UCSD-AML1 (cell line): ENCODE data around the gene HES3.

ENCODE experiments used
- DNase-seq: peaks from one replicate; lab custom pipeline; 2025; ENCODE audit not compliant: unreplicated experiment; lab: John Stamatoyannopoulos, UW

HES3 gene

GRCh38 chr1:6276811-6277555 is 33.0 kb downstream of the HES3 start:
- no peak for DNase-seq

DNA sequence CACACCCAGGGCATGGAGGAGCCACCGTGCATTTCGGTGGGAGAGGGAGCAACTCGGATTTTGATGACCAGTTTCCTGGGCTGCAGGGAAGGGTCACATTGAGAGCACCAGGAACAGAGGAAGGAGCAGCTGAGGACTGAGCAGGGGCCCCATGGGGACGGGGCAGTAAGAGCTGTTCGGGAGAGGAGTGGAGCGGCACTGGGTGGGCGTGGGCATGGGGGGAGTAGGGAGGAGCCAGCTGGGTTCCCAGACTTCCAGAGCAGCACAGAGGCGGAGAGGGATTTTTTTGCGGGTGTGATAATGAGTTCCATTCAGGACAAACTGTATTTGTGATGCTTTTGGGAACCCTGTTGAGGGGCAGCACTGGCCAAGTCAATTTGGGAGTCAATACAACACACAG is 34.3 kb downstream of the HES3 start:
- no peak for DNase-seq

DNA sequence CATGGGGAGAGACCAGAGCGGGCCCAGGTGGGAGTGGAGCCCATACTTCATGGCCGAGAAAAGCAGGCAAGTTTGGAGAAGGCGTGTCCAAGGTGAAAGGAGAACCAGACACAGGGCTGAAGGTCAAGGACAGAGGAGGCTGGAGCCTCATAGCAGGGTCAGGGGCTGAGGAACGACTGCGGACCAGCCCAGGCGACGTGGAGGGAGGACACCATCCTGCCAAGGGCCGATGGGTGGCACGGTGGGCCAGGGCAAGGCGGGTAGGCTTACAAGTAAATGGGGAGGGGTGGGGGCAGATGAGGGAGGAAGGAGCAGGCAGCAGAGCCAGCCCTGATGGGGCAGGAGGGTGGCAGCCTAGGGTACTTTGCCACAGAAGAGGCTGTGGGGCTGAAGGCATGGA is 35.1 kb downstream of the HES3 start:
- no peak for DNase-seq

GRCh38 chr1:6279613-6280383 is 35.8 kb downstream of the HES3 start:
- no peak for DNase-seq

DNA sequence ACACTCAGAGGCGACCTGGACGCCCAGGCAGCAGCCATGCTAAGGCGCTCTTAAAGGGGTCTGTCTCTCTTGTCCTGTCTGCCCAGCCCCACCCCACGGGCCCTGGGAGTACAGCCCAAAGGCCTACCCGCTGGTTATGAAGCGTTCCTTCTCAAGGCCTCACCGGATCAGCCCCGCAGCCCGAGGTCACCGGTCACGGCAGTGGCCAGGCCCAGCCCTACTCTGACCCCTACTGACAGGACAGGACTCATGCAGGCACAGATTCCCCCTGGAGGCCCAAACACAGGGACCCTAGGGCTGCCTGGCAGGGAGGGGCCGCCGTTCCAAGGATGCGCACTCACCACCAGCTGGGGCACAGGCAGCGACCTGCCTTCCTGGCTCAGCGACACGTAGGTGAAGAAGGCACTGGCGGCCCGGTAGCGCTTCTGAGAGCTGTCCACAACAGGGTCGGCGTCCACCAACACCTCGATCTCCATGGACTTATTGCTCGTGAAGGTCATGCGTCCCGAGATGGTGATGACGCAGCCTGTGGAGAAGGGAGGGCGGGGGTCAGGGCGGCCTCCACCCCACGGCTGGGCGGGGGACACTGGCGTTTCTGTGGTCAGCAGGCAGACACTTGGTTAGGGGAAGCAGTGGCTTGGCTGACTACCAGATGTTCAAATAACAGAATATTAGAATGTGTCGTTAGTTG is 36.9 kb downstream of the HES3 start:
- DNase-seq = no peak

DNA sequence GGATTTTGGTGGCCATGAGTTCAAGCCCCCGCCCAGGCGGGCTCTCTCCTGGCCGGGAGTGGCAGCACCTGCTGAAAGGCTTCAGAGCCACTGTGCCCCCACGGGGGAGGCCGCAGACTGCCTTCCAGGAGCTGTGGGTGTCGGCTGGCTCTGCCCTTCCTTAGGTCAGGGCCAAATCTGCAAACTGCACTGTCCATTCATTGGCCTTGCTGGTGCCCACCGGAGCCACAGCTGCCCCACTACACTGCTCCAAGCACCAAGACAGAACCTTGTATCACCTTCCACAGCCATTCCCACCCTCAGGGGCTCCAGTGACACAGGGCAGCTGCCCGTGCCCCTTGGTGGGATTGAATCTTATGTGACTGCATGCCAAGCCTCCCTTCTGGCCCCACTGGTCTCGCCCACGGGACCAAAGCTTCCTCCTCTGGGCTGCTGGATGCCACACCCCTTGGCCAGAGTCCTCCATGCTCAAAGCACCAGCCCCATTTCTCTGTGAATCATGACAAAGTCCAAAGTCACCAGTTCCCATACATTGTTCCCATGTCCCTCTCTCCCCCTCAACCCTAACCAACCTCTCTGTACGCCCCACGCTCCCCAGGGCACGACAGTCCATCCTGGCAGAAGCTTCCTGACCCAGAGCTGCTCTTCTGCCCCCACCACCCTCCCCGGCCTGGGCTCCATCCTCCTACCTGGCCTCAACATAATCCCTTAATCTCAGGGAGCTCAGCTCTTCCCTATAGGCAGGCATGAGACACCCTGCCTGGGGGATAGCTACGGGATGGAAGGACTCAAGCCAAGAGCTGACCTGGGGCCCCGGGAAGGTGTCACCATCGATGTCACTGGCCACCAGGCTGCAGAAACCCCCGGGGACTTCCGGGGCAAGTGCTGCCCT is 37.8 kb downstream of the HES3 start:
- no peak for DNase-seq

- no peak for DNase-seq
These were observed 38.7 kb downstream of the HES3 start for GRCh38 chr1:6282577-6283270.

DNA sequence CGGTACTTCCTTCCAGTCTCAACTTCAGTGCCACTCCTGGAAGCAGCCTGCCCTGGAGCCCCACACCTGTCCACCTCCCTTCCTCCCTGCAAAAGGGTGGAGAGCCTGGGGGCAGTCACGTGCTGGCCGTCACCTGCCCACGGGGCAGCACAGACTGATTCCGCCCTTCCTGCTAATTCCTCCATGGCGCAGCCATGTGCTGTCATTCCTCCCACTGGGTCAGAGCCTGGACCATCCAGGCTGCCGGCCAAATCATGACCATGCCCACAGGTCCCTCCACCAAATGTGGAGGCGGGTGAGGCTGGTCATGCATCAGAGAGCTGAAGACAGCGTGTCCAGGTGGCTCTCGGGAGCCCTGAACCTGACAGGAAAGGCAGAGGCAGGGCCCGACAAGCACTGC is 41.4 kb downstream of the HES3 start:
- no peak for DNase-seq

DNA sequence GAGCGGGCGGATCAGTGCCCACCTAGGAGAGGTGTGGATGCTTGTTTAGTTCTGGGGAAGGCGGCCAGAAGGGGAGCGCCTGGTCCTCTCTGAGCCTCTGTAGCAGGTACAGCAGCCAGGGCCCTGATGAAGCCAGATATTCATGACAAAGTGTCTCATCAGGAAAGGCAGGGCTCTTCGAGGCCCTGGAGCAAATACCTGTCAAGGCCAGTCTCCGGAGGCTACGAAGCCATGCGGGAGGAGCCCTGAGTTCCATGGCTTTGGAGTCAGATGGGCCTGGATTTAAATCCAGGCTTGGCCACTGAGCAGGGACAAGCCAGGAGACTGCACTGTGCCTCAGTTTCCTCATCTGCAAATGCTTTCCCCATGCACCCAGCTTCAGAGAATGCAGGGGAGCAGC is 42.3 kb downstream of the HES3 start:
- no peak for DNase-seq

- DNase-seq = no peak
These were observed 43.0 kb downstream of the HES3 start for GRCh38 chr1:6287029-6287428.

- DNase-seq = no peak
These were observed 43.5 kb downstream of the HES3 start for GRCh38 chr1:6287431-6287886.

- no peak for DNase-seq
These were observed 44.0 kb downstream of the HES3 start for GRCh38 chr1:6288026-6288425.

GRCh38 chr1:6288665-6289064 is 44.7 kb downstream of the HES3 start:
- DNase-seq = no peak

DNA sequence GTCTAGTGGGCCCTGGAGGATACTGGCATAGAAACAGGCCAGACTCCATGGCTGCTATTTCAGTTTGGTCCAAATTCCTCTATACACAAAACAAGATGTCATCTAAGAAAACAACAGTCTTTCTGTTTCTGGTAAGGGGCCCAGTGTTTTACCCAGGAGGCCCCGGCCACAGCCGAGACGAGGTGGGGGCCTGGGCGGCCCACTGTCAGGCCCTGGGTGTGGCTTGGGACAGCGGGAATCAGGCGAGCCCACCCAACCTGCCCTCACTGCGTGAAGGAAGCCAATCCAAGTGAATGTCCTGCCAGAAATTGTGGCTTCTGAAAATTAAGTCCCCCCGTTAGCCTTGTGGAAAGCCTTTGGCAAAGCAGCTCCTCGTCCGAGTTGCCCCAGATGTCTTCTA is 48.1 kb downstream of the HES3 start:
- DNase-seq = no peak

DNA sequence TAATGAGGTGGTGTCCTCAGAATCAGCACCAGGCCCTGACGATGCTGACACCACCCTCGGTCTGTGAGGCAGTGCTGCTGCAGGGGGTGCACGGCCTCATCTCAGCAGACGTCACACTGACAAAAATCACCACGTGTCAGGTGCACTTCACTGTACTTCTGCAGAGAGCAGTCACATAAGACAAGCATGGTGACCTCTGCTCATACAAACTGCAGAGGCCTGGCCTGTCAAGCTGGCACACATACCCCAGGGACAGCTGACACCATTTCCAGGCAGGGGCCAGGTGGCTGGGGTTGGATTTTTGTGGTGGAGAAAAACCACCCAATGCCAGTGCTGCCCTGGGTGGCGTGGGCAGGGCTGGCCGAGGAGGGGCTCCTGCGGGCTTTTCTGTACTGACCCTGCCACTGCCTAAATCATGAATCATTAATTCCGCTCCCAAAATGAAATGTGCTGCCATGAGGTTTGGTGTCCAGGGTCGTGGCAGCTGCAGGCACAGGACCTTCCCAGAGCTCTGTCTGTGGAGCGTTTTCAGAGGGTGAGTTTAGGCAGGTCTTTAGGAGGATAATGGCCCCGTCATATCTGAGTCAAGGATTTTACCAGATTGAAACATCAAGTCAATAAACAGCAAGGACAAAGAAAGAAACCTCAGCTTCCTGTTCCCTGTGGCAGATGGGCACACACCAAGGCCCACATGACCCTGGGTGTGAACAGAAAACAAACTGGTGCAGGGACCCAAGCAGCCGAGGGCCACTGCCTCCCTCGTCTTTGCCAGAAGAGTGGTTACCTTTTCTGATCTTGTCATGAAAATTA is 50.3 kb downstream of the HES3 start:
- no peak for DNase-seq

- DNase-seq = peak; percentile 15
These were observed 51.0 kb downstream of the HES3 start for GRCh38 chr1:6294890-6295556.
